Ishikawa (cell line): ENCODE data around the gene FSTL1.

Source experiments
- CEBPB ChIP-seq: IDR thresholded peaks from 2 replicates; pipeline ENCODE4 v1.6.1; 2012
- CREB1 ChIP-seq: IDR thresholded peaks from 2 replicates; pipeline ENCODE4 v1.6.1; 2012; ENCODE audit warnings: low read depth
- EGR1 ChIP-seq: IDR thresholded peaks from 2 replicates; pipeline ENCODE4 v1.6.1; 2012
- EP300 ChIP-seq: IDR thresholded peaks from 2 replicates; pipeline ENCODE4 v1.6.1; 2012; ENCODE audit warnings: borderline replicate concordance
- FOXM1 ChIP-seq: IDR thresholded peaks from 2 replicates; pipeline ENCODE4 v1.6.1; 2012; ENCODE audit warnings: low read depth, borderline replicate concordance
- NFIC ChIP-seq: IDR thresholded peaks from 2 replicates; pipeline ENCODE4 v1.6.1; 2012
- RAD21 ChIP-seq: IDR thresholded peaks from 2 replicates; pipeline ENCODE4 v1.6.1; 2012; ENCODE audit warnings: low read depth
- TAF1 ChIP-seq: IDR thresholded peaks from 2 replicates; pipeline ENCODE4 v1.6.1; 2012; ENCODE audit warnings: low read depth, mild to moderate bottlenecking
- TCF12 ChIP-seq: IDR thresholded peaks from 2 replicates; pipeline ENCODE4 v1.6.1; 2012; ENCODE audit warnings: low read depth
- TEAD4 ChIP-seq: IDR thresholded peaks from 2 replicates; pipeline ENCODE4 v1.6.1; 2012
- YY1 ChIP-seq: IDR thresholded peaks from 2 replicates; pipeline ENCODE4 v1.6.1; 2012; ENCODE audit warnings: low read depth
- ZBTB7A ChIP-seq: IDR thresholded peaks from 2 replicates; pipeline ENCODE4 v1.6.1; 2012; ENCODE audit warnings: low read depth
- TF ChIP-seq, protein P1 (sequence below): IDR thresholded peaks from 2 replicates; pipeline ENCODE4 v1.6.1; 2012
- TF ChIP-seq, protein P2 (sequence below): IDR thresholded peaks from 2 replicates; pipeline ENCODE4 v1.6.1; 2012
- TF ChIP-seq, protein P3 (sequence below): IDR thresholded peaks from 2 replicates; pipeline ENCODE4 v1.6.1; 2012; ENCODE audit warnings: low read depth, mild to moderate bottlenecking

The FSTL1 gene

DNA sequence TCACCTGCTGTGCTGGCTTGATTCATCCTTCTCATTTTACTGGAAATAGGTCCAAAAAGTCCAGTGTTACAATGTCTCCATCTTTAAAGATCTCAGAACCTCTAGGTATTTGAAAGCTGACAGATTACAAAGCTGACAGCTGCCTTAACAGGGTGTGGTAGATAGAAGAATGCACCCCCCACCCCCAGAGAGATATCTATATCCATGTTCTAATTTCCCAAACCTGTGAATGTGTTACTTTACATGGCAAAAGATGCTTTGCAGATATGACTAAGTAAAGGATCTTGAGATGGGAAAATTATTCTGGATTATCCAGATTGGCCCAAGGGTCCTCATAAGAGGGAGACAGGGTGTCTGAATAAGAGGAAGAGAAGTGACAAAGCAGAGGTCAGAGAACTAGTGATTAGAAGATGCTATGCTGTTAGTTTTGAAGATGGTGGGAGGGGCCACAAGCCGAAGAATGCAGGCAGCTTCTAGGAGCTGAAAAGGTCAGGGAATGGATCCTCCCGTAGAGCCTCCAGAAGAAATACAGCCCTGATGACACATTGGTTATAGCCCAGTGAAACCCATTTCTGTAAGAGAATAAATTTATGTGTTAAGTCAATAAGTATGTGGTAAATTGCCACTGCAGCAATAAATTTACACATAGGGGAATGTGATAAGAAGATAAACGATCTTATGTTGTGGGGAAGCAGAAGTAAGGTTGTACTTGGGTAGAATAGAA, 21.5 kb upstream of the FSTL1 start:
- TF ChIP-seq CEBPB (no peak), CREB1 (no peak)

DNA sequence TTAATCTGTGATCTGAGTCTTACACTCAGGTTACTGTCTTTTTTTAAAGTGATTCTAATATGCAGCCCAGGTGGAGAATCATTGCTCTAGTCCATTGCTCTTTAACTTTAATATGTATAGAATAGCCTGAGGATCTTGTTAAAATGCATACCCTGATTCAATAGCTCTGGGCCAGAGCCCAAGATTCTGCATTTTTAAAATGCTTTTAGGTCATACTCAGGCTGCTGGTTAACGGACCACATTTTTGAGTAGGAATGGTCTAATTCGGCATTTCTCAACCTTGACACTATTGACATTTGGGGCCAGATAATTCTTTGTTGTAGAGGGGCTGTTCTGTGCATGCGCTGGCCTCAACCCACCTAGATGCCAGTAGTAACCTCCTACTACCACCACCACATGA, 20.9 kb upstream of the FSTL1 start:
- TF ChIP-seq NFIC (0 out of 2 replicates have a peak, but pooled peaks have one; percentile 49), TEAD4 (peak; percentile 68), FOXM1 (no peak; the same call in 1 of the 2 replicates)

DNA sequence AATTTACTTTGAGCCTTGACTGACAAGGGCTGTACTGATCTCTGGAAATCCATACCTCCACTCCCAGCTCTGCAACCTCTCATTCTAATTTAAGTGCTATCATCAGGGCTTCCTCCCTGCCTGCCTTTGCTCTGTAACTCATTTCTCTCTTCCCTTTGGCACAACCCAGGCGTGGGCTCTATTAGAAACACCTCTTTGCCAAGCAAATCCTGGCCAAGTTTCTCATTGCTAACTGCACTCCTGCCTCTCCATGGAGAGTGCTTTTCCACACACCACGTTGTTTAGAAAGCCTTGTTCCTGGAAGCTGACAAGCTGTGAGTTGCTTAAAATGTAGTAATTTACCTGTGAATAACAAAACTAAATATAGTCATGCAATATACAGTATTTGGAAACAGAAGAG, 20.1 kb upstream of the FSTL1 start:
- TF ChIP-seq NFIC (no peak), FOXM1 (no peak), CEBPB (no peak), EGR1 (no peak), TAF1 (no peak), TEAD4 (no peak), EP300 (no peak), RAD21 (no peak)
- TF ChIP-seq, protein P1, sequence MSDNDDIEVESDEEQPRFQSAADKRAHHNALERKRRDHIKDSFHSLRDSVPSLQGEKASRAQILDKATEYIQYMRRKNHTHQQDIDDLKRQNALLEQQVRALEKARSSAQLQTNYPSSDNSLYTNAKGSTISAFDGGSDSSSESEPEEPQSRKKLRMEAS = no peak
- TF ChIP-seq, protein P2, sequence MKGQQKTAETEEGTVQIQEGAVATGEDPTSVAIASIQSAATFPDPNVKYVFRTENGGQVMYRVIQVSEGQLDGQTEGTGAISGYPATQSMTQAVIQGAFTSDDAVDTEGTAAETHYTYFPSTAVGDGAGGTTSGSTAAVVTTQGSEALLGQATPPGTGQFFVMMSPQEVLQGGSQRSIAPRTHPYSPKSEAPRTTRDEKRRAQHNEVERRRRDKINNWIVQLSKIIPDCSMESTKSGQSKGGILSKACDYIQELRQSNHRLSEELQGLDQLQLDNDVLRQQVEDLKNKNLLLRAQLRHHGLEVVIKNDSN = no peak

DNA sequence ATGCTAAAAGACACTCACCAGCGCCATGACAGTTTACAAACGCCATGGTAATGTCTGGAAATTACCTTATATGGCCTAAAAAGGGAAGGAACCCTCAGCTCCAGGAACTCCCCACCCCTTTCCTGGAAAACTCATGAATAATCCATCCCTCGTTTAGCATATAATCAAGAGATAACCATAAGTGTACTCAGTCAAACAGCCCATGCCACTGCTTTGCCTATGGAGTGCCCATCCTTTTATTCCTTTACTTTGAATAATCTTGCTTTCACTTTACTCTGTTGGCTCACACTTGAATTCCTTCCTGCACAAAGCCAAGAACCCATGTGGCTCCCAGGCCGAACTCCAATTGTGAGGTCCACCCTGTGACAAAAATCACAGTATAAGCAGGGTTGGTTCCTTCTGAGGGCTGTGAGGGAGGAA, 19.1 kb upstream of the FSTL1 start:
- TF ChIP-seq, protein P3, sequence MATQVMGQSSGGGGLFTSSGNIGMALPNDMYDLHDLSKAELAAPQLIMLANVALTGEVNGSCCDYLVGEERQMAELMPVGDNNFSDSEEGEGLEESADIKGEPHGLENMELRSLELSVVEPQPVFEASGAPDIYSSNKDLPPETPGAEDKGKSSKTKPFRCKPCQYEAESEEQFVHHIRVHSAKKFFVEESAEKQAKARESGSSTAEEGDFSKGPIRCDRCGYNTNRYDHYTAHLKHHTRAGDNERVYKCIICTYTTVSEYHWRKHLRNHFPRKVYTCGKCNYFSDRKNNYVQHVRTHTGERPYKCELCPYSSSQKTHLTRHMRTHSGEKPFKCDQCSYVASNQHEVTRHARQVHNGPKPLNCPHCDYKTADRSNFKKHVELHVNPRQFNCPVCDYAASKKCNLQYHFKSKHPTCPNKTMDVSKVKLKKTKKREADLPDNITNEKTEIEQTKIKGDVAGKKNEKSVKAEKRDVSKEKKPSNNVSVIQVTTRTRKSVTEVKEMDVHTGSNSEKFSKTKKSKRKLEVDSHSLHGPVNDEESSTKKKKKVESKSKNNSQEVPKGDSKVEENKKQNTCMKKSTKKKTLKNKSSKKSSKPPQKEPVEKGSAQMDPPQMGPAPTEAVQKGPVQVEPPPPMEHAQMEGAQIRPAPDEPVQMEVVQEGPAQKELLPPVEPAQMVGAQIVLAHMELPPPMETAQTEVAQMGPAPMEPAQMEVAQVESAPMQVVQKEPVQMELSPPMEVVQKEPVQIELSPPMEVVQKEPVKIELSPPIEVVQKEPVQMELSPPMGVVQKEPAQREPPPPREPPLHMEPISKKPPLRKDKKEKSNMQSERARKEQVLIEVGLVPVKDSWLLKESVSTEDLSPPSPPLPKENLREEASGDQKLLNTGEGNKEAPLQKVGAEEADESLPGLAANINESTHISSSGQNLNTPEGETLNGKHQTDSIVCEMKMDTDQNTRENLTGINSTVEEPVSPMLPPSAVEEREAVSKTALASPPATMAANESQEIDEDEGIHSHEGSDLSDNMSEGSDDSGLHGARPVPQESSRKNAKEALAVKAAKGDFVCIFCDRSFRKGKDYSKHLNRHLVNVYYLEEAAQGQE = no peak
- TF ChIP-seq, protein P2 = no peak
- TF ChIP-seq TAF1 (no peak), CREB1 (no peak), FOXM1 (no peak; the same call in 1 of the 2 replicates), TEAD4 (no peak), TCF12 (no peak)

DNA sequence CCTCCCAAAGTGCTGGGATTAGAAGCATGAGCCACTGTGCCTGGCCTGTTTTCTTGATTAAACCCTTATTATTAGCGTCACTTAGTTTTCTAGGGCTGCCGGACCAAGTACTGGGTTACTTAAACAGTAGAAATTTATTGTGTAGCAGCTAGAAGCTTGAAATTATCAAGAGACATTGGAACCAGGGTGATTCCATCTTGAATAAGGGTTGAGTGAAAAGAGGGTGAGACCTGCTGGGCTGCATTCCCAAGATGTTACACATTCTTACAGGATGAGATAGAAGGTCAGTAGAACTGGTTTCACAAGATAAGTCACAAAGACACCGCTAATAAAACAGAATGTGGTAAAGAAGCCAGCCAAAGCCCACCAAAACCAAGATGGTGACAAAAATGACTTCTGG, 18.6 kb upstream of the FSTL1 start:
- TF ChIP-seq, protein P2 = no peak
- TF ChIP-seq NFIC (peak; percentile 76), FOXM1 (peak; percentile 75; the same call in 1 of the 2 replicates), EGR1 (peak; percentile 10; the same call in 1 of the 2 replicates), CREB1 (no peak), CEBPB (peak; percentile 56; the same call in 1 of the 2 replicates), YY1 (peak; percentile 82), ZBTB7A (no peak), TCF12 (peak; percentile 88), RAD21 (no peak), TAF1 (no peak), TEAD4 (peak; percentile 99), EP300 (peak; percentile 90)
- TF ChIP-seq, protein P1 = peak; percentile 75
- TF ChIP-seq, protein P3 = no peak

DNA sequence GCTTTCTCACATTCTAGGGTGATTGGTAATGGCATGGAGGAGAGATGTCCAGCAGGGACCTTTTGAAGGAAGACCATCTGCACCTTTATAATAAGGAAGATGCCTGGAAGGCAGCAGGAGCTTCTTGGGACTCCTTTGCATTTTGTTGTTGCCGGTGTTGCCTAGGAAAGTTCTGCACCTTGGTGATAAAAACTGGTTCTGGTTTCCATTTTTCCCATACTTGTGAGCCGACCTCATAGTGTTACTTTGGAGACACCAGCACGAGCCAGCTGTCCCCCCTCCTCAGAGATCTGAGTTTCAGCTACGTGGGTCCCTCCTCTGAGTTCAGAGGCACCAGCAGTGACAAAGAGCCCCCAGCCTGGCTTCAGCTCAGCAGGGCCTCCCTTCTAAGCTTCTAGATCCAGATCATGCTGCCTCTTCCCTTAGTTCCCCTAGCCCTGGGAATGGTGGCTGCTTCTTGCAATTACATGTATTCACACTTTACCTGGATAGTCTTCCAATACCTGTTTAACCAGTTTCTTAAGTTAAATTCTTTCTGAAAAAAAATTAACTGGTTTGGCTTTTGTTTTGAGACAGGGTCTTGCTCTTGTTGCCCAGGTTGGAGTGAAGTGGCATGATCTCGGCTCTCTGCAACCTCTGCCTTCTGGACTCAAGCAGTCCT, 18.0 kb upstream of the FSTL1 start:
- no peak for TF ChIP-seq FOXM1
